ENCODE data around the gene TMEM209.

GRCh38 chr7:130118801-130119200 lies 86.4 kb downstream of the TMEM209 start:
- no peak for TF ChIP-seq POLR2A (IDR thresholded peaks at IDR 0.05)
- TF ChIP-seq CTCF (IDR thresholded peaks at IDR 0.05): no peak

All from right lobe of liver (tissue), 4 donors.